ENCODE measurements around the gene MED17.

Gene MED17

DNA sequence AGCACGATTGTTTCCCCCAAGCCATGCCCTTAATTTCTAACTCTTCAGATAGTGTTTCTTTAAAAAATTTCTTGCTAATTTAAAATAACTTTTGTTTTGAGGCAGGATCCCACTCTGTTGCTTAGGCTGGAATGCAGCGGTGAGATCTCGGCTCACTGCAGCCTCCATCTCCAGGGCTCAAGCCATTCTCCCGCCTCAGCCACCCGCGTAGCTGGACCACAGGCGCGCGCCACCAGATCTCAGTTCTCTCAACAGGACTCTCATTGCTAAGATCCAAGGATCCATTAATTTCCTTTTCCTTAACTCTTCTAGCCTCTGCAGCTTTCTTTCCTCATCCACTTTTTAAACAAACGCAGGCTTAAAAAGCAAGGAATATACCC lies 327 bp upstream of the MED17 start:
- no peak for DNase-seq (ENCODE audit: low read depth)
- TF ChIP-seq CTCF (IDR thresholded peaks at IDR 0.05; ENCODE audit: low read depth, low read length, missing control alignments) = no peak
- H3K4me3 ChIP-seq (ENCODE audit: low read depth, low read length) = peak overlapping the region; percentile 87

DNA sequence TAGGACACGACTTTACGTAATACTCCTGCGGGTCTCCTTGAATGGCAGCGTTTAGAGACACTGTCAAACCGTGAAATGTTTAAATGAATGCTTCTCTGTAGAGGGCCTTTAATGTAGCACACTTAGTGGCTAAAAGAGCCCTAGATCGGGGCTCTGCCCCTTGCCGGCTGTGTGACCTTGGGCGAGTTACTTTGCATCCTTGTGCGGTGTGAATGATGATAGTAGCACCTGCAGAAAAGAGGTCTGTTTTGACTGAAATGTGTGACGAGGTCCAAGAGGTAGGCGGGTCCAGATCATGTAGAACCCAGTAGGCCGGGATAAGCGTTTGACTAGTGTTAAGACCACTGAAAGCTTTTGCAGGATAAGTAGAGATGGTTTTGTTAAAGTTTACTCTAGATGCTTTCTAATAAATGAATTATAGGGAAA lies 866 bp downstream of the MED17 start:
- peak overlapping the region; percentile 87 for H3K4me3 ChIP-seq (ENCODE audit: low read depth, low read length)
- DNase-seq (ENCODE audit: low read depth) = no peak
- no peak for TF ChIP-seq CTCF (IDR thresholded peaks at IDR 0.05; ENCODE audit: low read depth, low read length, missing control alignments)

- DNase-seq (ENCODE audit: low read depth) = no peak
- H3K4me3 ChIP-seq (ENCODE audit: low read depth, low read length) = no peak overlapping the region
- no peak for TF ChIP-seq CTCF (IDR thresholded peaks at IDR 0.05; ENCODE audit: low read depth, low read length, missing control alignments)
Observed at GRCh38 chr11:93791493-93791892, 7.4 kb downstream of the MED17 start.

- DNase-seq (ENCODE audit: low read depth) = no peak
- no peak for TF ChIP-seq CTCF (IDR thresholded peaks at IDR 0.05; ENCODE audit: low read depth, low read length, missing control alignments)
Observed at GRCh38 chr11:93796441-93797231, 12.6 kb downstream of the MED17 start.

DNA sequence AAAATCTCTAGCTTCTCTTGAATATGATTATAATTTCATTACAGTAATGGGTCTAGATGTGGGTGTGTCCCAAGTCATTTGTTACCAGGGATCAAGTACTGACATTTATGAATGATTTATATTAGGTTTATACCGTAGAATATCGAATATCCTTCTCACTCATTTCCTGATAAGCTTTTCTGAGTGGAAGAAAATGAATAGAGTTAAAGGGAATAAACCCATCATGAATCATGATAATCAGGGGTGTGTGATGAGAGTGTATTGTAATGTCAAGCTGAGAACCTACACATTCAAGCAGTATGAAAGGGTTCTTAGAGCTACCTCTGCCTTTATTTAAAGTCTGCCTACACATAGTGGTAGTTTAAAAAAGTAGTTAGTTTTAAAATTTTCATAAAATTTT lies 17.3 kb downstream of the MED17 start:
- DNase-seq (ENCODE audit: low read depth) = no peak
- no peak for TF ChIP-seq CTCF (IDR thresholded peaks at IDR 0.05; ENCODE audit: low read depth, low read length, missing control alignments)
- H3K4me3 ChIP-seq (ENCODE audit: low read depth, low read length) = no peak overlapping the region

More at GRCh38 chr11:93796441-93797231, 12.6 kb downstream of the MED17 start:
- H3K4me3 ChIP-seq (ENCODE audit: low read depth, low read length) = no peak overlapping the region

DNA sequence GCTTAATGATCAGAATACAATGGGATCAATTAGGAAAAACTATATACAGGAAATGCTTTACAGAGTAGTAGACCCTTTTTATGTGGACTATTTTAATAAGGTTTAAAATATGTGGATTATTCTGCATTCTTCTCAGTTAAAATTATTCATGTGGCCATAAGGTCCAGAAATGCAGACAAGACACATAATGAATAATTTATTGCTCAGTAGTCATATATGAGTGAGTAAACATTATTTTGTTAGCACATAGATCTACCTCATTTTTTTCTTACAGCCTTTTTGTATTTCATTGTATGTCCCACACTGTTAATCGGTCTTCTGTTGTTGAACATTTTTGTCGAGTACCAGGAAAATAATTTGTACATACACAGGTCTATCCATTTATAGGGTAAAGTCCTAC lies 20.8 kb downstream of the MED17 start:
- no peak for DNase-seq (ENCODE audit: low read depth)
- no peak for TF ChIP-seq CTCF (IDR thresholded peaks at IDR 0.05; ENCODE audit: low read depth, low read length, missing control alignments)

GRCh38 chr11:93807980-93808379 lies 23.9 kb downstream of the MED17 start:
- H3K4me3 ChIP-seq (ENCODE audit: low read depth, low read length) = no peak overlapping the region
- TF ChIP-seq CTCF (IDR thresholded peaks at IDR 0.05; ENCODE audit: low read depth, low read length, missing control alignments) = no peak
- DNase-seq (ENCODE audit: low read depth) = no peak

More for the DNA sequence above, 20.8 kb downstream of the MED17 start:
- H3K4me3 ChIP-seq (ENCODE audit: low read depth, low read length) = no peak overlapping the region

Measured in GM12864 (cell line).